ENCODE measurements around the gene TENT5A.

The TENT5A gene

DNA sequence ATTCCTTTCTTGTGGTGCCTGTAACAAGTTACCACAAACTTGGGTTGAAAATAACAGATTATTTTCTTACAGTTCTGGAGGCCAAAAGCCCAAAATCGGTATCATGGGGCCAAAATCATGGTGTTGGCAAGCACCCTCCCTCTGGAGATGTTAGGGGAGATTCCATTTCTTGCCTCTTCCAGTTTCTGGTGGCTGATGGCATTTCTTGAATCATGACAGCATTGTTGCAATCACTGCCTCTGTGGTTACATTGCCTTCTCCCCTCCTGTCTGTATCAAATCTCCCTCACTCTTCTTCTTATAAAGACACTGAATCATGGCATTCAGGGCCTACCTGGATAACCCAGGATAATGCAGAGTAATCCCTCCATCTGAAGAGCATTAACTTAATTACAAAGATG, 17.9 kb upstream of the TENT5A start:
- DNase-seq: no peak

DNA sequence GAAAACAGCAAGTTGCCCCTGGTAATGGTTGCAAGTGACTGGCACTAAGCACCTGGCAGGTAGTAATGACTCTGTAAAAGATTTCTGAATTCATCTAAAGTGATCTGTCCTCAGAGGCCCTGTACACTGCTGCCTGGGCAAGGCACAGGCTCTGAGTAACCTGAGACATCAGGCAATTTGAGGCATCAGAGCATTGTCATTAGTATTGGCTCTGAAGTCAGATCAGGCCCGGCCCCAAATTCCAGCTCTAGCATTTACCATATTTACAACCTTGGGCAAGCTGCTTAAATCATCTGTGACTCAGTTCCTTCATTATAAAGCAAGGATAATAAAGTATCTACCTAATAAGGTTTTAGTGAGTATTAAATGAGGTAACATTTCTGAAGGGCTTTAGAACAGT, 17.3 kb upstream of the TENT5A start:
- DNase-seq: no peak

- DNase-seq: no peak
Observed at GRCh38 chr6:81768150-81768942, 15.9 kb upstream of the TENT5A start.

DNA sequence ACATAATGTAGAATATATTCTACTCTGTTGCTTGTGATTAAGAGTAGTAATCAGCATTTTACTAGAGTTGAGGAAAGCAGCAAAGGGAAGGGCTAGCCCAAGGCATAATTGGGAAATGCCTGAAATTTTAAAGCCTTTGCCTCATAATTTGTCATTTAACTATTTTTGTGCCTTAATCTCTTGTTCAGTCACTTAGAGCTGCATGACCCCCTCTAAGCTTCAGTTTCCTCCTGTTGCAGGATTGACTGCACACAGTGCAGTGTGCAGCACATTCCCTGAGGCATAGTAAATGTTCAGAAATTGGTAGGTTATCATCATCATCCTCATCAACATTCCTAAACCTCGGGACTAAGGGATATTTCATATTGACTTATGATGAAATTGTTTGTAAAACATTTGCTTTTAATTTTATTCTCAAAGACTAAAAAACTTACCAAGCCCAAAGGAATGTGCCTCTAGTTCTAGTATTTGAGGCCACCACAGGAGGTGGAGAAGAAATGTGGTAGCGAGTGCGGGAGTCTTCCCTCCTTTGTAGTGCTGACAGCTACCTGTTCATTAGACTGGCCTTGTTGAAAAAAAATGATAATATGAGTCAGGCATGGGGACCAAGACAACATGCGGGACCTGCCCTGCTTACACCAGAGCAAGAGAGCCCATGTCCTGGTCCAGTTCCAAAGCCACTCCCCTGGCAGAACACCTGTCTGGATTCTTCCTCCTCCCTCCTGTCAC, 14.8 kb upstream of the TENT5A start:
- no peak for DNase-seq

DNA sequence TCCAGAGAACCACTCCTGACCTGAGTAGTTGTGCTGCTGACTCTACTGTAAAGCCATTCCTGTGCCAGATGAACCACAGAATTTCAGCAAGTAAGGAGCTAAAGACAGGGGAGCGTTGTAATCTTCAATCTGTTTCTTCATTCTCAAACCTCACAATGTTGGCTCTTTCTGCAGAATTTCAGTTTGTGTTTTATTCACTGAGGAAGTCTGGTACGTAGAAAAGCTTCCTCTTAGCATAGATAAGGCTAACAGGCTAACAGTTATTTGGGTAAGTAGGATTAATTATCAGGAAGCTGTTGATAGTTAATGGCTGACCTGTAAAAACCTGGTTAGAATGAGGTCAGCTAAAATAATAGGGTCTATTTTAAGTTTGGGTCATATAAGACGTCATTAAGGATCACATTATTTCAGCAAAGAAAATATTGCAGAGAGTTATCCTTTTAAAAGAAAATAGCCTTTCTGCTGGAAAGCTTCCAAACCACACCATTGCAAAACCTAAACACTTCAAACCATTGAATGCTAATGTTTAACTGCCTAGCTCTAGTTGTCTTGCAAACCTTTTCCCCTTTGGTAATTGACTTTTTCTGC, 14.1 kb upstream of the TENT5A start:
- DNase-seq: no peak

GRCh38 chr6:81764531-81764930, 12.1 kb upstream of the TENT5A start:
- no peak for DNase-seq

DNA sequence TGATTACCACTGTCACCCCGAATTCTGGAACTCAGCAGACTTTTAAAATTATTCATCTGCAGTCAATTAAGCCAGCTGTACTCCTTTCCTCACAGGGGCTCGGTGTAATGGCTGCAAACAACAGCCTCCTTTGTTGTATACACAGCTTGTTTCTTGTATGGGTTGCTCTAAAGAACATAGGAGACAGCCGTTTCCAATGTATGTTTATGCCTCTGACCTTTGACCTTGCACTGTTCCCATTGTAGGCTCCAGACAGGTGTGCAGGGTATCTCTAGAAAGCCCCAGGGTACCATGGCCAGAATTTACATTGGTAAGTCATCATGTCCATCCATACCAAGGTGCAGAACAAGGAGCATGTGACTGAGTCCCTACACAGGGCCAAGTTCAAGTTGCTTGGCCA, 11.5 kb upstream of the TENT5A start:
- DNase-seq: no peak

- no peak for DNase-seq
Observed at GRCh38 chr6:81763051-81763450, 10.6 kb upstream of the TENT5A start.

GRCh38 chr6:81762606-81763005, 10.1 kb upstream of the TENT5A start:
- DNase-seq: no peak

GRCh38 chr6:81762132-81762531, 9.7 kb upstream of the TENT5A start:
- no peak for DNase-seq

- no peak for DNase-seq
Observed at GRCh38 chr6:81761197-81761596, 8.7 kb upstream of the TENT5A start.

- DNase-seq: no peak
Observed at GRCh38 chr6:81759782-81760181, 7.3 kb upstream of the TENT5A start.

- DNase-seq: no peak
Observed at GRCh38 chr6:81758221-81758620, 5.7 kb upstream of the TENT5A start.

GRCh38 chr6:81756690-81757089, 4.2 kb upstream of the TENT5A start:
- DNase-seq: no peak

DNA sequence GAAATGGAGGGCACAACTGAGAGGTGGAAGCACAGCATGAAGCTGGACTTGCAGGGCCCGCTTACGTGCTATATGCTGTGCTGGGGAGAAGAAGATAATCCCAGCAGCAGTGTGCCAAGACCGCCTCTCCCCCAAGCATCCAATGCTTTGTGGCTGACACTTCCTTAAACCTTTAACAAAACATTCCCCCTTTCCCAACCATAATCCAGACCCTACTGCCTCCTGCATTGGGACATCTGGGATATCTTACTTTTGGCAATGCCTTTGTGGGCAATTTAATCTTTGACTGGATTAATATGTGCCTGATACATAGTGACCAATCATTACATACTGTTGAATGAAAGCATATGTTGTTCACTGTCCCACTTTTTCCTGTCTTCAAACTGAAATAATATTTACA, 3.1 kb upstream of the TENT5A start:
- no peak for DNase-seq

DNA sequence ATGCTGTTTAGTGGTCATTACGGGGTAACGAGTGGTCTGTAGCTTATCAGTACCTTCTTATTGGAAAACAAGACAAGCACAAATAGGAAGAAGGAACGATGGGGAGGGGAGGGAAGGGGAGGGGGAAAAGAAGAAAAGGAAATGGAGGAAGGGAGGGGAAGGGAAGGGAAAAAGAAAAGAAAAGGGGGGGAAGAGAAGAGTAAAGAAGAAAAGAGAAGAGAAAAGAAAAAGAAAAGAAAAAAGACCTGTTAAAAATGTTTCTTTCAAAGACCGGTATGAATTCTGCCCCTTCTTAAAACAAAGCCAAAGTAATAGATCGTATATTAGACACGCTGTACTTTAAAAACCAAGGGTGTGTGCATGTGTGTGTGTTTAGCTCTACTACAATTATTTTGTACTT, 2.4 kb upstream of the TENT5A start:
- no peak for DNase-seq

- peak; percentile 60 for DNase-seq
Observed at GRCh38 chr6:81753711-81754577, 1.5 kb upstream of the TENT5A start.

GRCh38 chr6:81752921-81753710, 635 bp upstream of the TENT5A start:
- DNase-seq: peak; percentile 34

DNA sequence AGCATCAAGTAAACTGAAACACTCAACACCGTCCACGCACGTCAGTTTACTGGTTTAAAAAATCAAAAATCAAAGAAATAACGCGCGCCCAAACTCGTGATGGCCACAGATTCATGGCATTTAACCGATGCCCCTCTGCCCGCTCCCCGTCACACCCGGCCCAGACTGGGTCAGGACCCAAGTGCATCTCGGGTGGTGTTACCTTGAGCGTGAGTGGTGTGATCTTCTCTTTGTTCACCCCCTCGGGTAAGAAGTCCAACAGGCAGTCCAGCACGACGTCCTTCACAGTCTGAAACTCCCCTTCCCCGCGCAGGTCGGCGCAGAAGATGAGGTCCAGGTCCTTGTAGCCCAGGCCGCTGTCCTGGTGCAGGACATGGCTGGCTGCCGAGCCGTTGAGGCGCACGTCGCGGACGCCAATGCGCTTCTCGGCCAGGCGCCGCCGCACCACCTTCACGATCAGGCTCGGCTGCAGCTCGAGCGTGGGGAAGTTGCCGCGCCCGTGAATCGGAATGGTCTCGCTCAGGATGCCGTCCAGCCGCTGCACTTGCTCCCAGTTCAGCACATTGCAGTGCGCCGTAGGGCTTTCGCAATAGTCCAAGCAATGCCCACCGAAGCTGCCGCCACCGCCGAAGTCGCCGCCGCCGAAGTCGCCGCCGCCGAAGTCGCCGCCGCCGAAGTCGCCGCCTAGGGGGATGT, 945 bp downstream of the TENT5A start:
- DNase-seq: no peak

DNA sequence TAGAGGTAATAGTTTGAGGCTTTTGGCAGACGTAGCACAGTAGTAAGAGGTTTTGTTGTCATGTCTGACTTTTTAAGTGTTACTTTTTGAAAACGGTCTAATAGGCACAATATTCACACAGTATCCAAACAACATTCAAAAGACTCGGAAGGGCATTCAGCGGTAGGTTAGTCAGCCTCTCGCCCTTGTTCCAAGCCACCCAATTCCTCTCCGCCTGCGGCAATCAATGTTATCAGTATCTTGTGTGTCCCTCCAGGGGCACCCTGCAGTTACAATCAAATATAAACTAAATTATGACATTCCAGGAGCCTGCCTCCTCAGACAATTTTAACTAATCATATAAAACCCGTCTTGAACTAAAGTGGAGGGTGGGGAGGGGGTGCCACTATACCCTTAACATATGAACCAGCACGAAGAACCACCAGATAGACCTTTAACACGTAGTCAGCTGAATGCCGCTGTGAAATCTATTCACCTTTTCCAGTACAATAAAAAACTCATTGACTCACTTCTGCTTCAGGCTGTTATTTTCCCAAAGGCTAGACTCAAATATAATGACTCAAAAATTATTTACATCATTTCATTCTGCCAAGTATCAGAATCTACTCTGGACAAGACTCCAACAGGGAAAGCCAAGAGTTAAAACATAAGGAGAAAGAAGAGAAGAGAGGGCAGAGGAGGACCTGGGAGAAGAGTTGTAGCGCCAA, 1.6 kb downstream of the TENT5A start:
- no peak for DNase-seq

GRCh38 chr6:81750200-81750599, 2.3 kb downstream of the TENT5A start:
- DNase-seq: no peak
